Erythroblast (primary cell): ENCODE data around the gene LRRC9.

ENCODE experiments used
- GATA1 ChIP-seq: IDR thresholded peaks from 2 replicates; pipeline ENCODE4 v1.6.1; 2011; ENCODE audit warnings: low read depth, mild to moderate bottlenecking, control low read depth, low read length, moderate library complexity
- POLR2A ChIP-seq: IDR thresholded peaks from 2 replicates; pipeline ENCODE4 v1.6.1; 2011; ENCODE audit warnings: mild to moderate bottlenecking, low read length

GRCh38 chr14:59870277-59871165 lies 49.4 kb upstream of the LRRC9 start, which contains the start of gene RTN1:
- TF ChIP-seq POLR2A (no peak), GATA1 (no peak)
